ENCODE results near the gene BRD1. TPM values are rescaled to one million over a fixed set of nuclear protein-coding genes. Genes with fewer than 3 reads are reported as not detected.

The BRD1 gene
- total RNA-seq, 2 donors from 2014 or later = 32.7 to 37.7 TPM

DNA sequence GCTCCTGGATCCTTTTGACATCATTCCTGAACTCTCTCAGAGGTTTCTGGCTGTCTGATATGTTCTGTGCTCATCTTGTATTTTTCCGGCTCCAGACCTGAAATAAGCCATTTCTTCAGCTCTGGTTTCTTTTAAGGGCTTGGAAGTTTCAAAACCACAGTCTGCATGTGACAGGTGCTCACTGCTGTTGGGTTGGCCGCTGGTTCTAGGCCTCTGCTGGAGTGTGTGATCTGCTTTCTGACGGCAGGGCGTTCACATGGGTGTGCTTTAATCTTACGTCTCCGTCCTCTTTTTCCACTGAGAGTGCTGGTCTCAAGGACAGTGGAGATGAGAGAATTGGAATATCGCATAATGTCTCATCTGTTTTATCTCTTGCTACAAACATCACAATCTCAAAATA, 36.3 kb upstream of the BRD1 start:
- intact Hi-C loops (cut with DNase I) = no loop called here
- Histone ChIP-seq H3K4me3 (no peak overlapping the region), H3K9ac (ENCODE audit: low read depth in 2 of 2, low read length in 2 of 2) (no peak overlapping the region), H3K4me1 (no peaks in the 10 kb centered on the region), H3K9me3 (no peaks in the 10 kb centered on the region), H3K36me3 (no peaks in the 10 kb centered on the region), H3K27ac (no peak overlapping the region), H3K27me3 (no peaks in the 10 kb centered on the region)
- DNase-seq = no peak
- TF ChIP-seq, protein P1, sequence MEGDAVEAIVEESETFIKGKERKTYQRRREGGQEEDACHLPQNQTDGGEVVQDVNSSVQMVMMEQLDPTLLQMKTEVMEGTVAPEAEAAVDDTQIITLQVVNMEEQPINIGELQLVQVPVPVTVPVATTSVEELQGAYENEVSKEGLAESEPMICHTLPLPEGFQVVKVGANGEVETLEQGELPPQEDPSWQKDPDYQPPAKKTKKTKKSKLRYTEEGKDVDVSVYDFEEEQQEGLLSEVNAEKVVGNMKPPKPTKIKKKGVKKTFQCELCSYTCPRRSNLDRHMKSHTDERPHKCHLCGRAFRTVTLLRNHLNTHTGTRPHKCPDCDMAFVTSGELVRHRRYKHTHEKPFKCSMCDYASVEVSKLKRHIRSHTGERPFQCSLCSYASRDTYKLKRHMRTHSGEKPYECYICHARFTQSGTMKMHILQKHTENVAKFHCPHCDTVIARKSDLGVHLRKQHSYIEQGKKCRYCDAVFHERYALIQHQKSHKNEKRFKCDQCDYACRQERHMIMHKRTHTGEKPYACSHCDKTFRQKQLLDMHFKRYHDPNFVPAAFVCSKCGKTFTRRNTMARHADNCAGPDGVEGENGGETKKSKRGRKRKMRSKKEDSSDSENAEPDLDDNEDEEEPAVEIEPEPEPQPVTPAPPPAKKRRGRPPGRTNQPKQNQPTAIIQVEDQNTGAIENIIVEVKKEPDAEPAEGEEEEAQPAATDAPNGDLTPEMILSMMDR (IDR thresholded peaks at IDR 0.05) = no peak

DNA sequence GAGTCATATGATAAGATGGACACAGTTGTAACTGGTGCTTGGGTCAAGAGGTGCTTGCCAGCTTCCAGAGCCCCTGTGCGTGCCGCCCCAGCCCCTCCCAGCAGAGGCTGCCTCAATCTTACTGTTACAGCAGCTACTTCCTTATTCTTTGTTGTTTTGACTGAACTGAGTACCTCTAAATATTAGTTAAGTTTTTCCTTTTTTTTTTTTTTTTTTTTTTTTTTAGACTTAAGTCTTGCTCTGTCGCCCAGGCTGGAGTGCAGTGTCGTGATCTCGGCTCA, 34.8 kb upstream of the BRD1 start:
- H3K4me1 ChIP-seq = no peaks in the 10 kb centered on the region
- TF ChIP-seq, protein P1 (IDR thresholded peaks at IDR 0.05) = no peak
- no peak overlapping the region for H3K9ac ChIP-seq (ENCODE audit: low read depth in 2 of 2, low read length in 2 of 2)
- H3K36me3 ChIP-seq = no peaks in the 10 kb centered on the region
- no peak overlapping the region for H3K4me3 ChIP-seq
- no peaks in the 10 kb centered on the region for H3K9me3 ChIP-seq
- intact Hi-C loops (cut with DNase I) = no loop called here
- H3K27me3 ChIP-seq = no peaks in the 10 kb centered on the region
- H3K27ac ChIP-seq = no peak overlapping the region
- no peak for DNase-seq

DNA sequence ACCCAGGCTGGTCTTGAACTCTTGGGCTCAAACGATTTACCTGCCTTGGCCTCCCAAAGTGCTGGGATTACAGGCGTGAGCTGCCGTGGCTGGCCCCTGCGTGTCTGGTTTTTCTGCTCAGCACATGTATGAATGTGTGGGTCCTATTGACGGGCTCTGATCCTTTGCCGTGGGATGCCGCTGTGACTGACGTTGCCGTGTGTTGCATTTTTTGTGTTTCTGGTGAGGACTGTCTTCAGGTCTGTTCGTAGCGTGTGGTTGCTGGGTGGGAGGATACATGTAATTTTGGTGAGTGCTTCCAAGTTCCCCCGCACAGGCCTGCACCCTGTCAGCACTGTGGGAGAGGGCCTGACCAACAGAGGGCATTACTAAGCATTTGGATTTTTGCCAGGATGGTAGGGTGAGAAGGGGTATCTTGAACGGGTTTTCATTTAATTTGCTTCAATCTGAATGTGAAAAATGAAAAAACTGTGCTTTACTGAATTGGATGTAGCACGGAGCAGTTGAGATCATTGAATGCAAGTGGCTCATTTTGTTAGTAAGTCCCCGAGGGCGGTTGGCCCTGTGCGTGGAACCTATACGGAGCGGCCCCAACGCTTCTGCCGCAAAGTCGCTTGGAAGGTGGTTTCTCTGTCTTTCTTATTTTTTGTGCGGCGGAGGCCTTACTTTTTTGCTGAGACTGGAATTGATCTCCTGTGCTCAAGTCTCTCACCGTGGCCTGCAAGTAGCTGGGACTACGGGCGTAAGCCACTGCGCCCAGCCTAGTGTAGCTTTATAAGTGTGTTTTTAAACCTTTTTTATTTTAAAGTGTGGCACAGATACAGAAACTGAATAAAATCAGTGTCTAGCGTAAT, 34.2 kb upstream of the BRD1 start:
- no peaks in the 10 kb centered on the region for H3K36me3 ChIP-seq
- DNase-seq = no peak
- no peak overlapping the region for H3K4me3 ChIP-seq
- H3K27ac ChIP-seq = no peak overlapping the region
- H3K9ac ChIP-seq (ENCODE audit: low read depth in 2 of 2, low read length in 2 of 2) = no peak overlapping the region
- H3K9me3 ChIP-seq = no peaks in the 10 kb centered on the region
- TF ChIP-seq, protein P1 (IDR thresholded peaks at IDR 0.05) = no peak
- no peaks in the 10 kb centered on the region for H3K4me1 ChIP-seq
- H3K27me3 ChIP-seq = no peaks in the 10 kb centered on the region
- intact Hi-C loops (cut with DNase I) = no loop called here

GRCh38 chr22:49858827-49859226, 31.2 kb upstream of the BRD1 start:
- H3K27ac ChIP-seq = no peak overlapping the region
- no peaks in the 10 kb centered on the region for H3K9me3 ChIP-seq
- TF ChIP-seq, protein P1 (IDR thresholded peaks at IDR 0.05) = no peak
- no peaks in the 10 kb centered on the region for H3K36me3 ChIP-seq
- intact Hi-C loops (cut with DNase I) = no loop called here
- no peak for DNase-seq
- H3K4me1 ChIP-seq = no peaks in the 10 kb centered on the region
- no peaks in the 10 kb centered on the region for H3K27me3 ChIP-seq
- no peak overlapping the region for H3K9ac ChIP-seq (ENCODE audit: low read depth in 2 of 2, low read length in 2 of 2)
- no peak overlapping the region for H3K4me3 ChIP-seq

GRCh38 chr22:49856766-49857618, 29.3 kb upstream of the BRD1 start:
- H3K36me3 ChIP-seq = no peaks in the 10 kb centered on the region
- H3K9me3 ChIP-seq = no peaks in the 10 kb centered on the region
- TF ChIP-seq, protein P1 (IDR thresholded peaks at IDR 0.05) = no peak
- H3K4me1 ChIP-seq = no peaks in the 10 kb centered on the region
- no peak overlapping the region for H3K4me3 ChIP-seq
- no peak for DNase-seq
- no peak overlapping the region for H3K9ac ChIP-seq (ENCODE audit: low read depth in 2 of 2, low read length in 2 of 2)
- intact Hi-C loops (cut with DNase I) = no loop called here
- H3K27ac ChIP-seq = no peak overlapping the region
- H3K27me3 ChIP-seq = no peaks in the 10 kb centered on the region
